ENCODE measurements around the gene CEP63. TPM values are rescaled to one million over a fixed set of nuclear protein-coding genes. Genes with fewer than 3 reads are reported as not detected.

Gene CEP63
- total and polyA plus RNA-seq, 9 of the 15 experiments (the other 6 are each of a cell fraction or from before 2014, with no cell fraction given), result 5.1 to 17.8 (median 10.6) TPM

DNA sequence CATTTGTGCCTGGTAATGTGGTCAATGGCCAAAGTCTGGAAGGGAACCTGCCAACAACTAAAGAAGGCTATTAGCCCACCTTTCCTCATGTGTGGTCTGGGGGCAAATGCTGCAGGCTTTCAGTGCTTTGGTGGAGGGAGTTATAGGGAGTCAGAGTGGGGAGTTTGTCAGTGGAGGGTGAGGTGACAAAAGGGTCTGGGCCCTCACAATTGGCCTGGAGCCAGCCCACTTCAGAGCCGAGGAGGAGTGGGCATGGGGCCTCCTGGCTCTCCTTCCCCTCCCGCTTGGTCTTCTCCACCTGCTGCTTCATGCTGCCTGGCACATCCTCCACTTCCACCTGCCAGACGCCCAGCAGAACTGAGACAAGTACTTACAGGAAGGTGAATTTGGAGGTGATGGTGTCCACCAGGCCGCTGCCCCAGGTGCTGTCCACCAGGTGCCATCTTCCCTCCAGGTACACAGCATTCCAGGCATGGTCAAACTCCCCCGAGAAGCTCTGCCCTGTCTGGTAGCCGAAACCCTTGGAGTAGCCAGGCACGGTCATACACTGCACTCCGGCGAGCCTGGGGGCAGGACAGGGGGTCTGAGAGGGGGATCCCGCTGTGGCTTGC, 124.1 kb downstream of the CEP63 start:
- Histone ChIP-seq H3K27ac (ENCODE audit: extremely low read depth, low read depth, low read length) (no peak overlapping the region), H3K27me3 (ENCODE audit: control insufficient read depth in 2 of 2, insufficient read depth in 2 of 2, low read length in 2 of 2) (peaks cover 0 to 14% of the 10 kb centered on the region in 2 experiments; a peak in 2 of 5 replicates), H3K9me3 (replicated peaks; ENCODE audit: control insufficient read depth, insufficient read depth, low read depth, low read length) (no peaks in the 10 kb centered on the region), H3K4me2 (ENCODE audit: insufficient read depth, low read length) (no peak overlapping the region), H3K9me1 (ENCODE audit: control insufficient read depth, insufficient read depth, low read length) (no peaks in the 10 kb centered on the region), H3K4me3 (no peak overlapping the region), H3K4me1 (replicated peaks in 1 of 2; ENCODE audit: control insufficient read depth in 2 of 2, insufficient read depth in 2 of 2, low read length in 2 of 2) (no peaks in the 10 kb centered on the region), H3K36me3 (ENCODE audit: control insufficient read depth, insufficient read depth, low read length) (no peaks in the 10 kb centered on the region), H3K9ac (ENCODE audit: insufficient read depth in 1 of 2, low read depth in 2 of 2, low read length in 2 of 2) (no peak overlapping the region), H2AFZ (ENCODE audit: low read depth, low read length) (no peak overlapping the region), H4K20me1 (replicated peaks; ENCODE audit: control insufficient read depth, insufficient read depth, low read length) (no peaks in the 10 kb centered on the region), H3K79me2 (ENCODE audit: control insufficient read depth, insufficient read depth, low read length) (no peaks in the 10 kb centered on the region)
- no peak for ATAC-seq
- intact Hi-C loops (cut with micrococcal nuclease), result loop anchor here (10.0 kb wide), 2 partner anchors 475 to 1285 kb away; no protein-coding TSS in a partner anchor
- in situ Hi-C loops (cut with MboI), result no loop called here
- WGBS (ENCODE audit: insufficient coverage, low coverage, missing lambda C conversion rate), result 0% methylated on average over 10 of the region's 10 CpGs
- CTCF ChIA-PET (ENCODE audit: low intra/inter-chr PET ratio), result no interaction called here
- no TSS peak for BruUV-seq (replicated peaks)
- POLR2A ChIA-PET, result no interaction called here
- no peak for FAIRE-seq
- TF ChIP-seq, protein P1, sequence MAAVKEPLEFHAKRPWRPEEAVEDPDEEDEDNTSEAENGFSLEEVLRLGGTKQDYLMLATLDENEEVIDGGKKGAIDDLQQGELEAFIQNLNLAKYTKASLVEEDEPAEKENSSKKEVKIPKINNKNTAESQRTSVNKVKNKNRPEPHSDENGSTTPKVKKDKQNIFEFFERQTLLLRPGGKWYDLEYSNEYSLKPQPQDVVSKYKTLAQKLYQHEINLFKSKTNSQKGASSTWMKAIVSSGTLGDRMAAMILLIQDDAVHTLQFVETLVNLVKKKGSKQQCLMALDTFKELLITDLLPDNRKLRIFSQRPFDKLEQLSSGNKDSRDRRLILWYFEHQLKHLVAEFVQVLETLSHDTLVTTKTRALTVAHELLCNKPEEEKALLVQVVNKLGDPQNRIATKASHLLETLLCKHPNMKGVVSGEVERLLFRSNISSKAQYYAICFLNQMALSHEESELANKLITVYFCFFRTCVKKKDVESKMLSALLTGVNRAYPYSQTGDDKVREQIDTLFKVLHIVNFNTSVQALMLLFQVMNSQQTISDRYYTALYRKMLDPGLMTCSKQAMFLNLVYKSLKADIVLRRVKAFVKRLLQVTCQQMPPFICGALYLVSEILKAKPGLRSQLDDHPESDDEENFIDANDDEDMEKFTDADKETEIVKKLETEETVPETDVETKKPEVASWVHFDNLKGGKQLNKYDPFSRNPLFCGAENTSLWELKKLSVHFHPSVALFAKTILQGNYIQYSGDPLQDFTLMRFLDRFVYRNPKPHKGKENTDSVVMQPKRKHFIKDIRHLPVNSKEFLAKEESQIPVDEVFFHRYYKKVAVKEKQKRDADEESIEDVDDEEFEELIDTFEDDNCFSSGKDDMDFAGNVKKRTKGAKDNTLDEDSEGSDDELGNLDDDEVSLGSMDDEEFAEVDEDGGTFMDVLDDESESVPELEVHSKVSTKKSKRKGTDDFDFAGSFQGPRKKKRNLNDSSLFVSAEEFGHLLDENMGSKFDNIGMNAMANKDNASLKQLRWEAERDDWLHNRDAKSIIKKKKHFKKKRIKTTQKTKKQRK (IDR thresholded peaks at IDR 0.05; ENCODE audit: borderline replicate concordance, low read depth, low read length), result no peak
- TF ChIP-seq COPS2 (conservative IDR thresholded peaks at IDR 0.05) (no peak), SAFB (IDR thresholded peaks at IDR 0.05; ENCODE audit: borderline replicate concordance, low read depth, low read length) (no peak), CBX5 (IDR thresholded peaks at IDR 0.05; ENCODE audit: borderline replicate concordance, low read depth) (no peak), ZNF282 (CRISPR knock-in tag; IDR thresholded peaks at IDR 0.05) (no peak), MED1 (CRISPR knock-in tag; IDR thresholded peaks at IDR 0.05; ENCODE audit: borderline replicate concordance) (no peak), ZNF224 (CRISPR knock-in tag; IDR thresholded peaks at IDR 0.05) (no peak), LCOR (CRISPR knock-in tag; IDR thresholded peaks at IDR 0.05) (no peak), CHD2 (IDR thresholded peaks at IDR 0.05; ENCODE audit: low read depth, low read length) (no peak)
- TF ChIP-seq, protein P2, sequence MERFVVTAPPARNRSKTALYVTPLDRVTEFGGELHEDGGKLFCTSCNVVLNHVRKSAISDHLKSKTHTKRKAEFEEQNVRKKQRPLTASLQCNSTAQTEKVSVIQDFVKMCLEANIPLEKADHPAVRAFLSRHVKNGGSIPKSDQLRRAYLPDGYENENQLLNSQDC (CRISPR knock-in tag; IDR thresholded peaks at IDR 0.05), result no peak
- no peak for DNase-seq (ENCODE audit: extremely low read depth in 1 of 4, low spot score in 3 of 4)
